Measurements from ENCODE around the gene LCLAT1.

LCLAT1 gene

DNA sequence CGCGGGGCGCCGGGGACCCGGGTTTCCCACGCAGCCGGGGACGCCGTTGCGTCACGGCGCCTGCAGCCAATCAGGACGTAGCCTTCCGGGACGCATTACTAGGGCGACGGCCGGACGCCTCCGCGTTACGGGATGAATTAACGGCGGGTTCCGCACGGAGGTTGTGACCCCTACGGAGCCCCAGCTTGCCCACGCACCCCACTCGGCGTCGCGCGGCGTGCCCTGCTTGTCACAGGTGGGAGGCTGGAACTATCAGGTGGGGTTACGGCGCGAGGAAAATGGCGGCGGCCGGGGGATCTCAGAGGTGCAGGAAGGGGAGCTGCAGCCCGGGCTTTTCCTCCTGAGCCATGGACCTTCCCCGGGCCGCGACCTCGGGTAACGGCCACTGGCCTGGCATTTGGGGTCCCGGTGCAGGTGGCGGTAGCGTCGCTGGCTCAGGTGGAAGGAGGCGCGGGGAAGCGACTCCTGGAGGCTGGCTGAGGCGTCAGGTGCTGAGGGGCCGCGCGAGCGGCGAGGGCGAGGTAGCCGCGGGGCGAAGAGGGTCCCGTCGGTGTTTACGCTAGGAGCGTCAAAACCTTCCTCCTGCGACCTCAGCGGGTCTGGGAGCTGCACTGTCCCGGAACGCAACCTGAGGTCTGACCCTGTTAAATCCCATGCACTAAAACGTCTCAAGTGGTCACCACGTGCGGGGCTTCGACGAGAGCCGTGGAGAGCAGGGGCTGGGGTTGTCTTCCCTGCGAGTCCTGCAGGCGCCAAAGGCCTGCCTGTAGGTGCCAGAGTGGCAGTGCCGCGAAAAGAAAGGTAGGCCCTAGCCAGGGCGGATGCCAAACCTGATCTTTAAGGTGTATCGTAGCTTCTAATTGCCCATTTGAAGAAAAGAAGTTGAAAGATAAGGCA is at the start of gene LCLAT1:
TSS of gene LCLAT1 (plus strand) at position 98 of the 897 bp plus-strand sequence. CDS start 78,345 bp downstream, outside the sequence.
- Histone ChIP-seq H3K27me3 (replicated peaks) (no peaks in the 10 kb centered on the region), H3K4me3 (ENCODE audit: low read depth, low read length) (peak within 1 kb of the TSS; percentile 96), H3K36me3 (replicated peaks) (no peaks in the 10 kb centered on the region), H3K27ac (peak within 1 kb of the TSS; percentile 92)
- TF ChIP-seq, protein P1, sequence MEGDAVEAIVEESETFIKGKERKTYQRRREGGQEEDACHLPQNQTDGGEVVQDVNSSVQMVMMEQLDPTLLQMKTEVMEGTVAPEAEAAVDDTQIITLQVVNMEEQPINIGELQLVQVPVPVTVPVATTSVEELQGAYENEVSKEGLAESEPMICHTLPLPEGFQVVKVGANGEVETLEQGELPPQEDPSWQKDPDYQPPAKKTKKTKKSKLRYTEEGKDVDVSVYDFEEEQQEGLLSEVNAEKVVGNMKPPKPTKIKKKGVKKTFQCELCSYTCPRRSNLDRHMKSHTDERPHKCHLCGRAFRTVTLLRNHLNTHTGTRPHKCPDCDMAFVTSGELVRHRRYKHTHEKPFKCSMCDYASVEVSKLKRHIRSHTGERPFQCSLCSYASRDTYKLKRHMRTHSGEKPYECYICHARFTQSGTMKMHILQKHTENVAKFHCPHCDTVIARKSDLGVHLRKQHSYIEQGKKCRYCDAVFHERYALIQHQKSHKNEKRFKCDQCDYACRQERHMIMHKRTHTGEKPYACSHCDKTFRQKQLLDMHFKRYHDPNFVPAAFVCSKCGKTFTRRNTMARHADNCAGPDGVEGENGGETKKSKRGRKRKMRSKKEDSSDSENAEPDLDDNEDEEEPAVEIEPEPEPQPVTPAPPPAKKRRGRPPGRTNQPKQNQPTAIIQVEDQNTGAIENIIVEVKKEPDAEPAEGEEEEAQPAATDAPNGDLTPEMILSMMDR (IDR thresholded peaks at IDR 0.05; ENCODE audit: low read depth, low read length, missing control alignments), result peak; percentile 15
- DNase-seq, result peak; percentile 57
- in situ Hi-C loops (cut with HindIII; ENCODE audit: low pct_ligation_motif_present, low sequenced_read_pairs), result no loop called here

DNA sequence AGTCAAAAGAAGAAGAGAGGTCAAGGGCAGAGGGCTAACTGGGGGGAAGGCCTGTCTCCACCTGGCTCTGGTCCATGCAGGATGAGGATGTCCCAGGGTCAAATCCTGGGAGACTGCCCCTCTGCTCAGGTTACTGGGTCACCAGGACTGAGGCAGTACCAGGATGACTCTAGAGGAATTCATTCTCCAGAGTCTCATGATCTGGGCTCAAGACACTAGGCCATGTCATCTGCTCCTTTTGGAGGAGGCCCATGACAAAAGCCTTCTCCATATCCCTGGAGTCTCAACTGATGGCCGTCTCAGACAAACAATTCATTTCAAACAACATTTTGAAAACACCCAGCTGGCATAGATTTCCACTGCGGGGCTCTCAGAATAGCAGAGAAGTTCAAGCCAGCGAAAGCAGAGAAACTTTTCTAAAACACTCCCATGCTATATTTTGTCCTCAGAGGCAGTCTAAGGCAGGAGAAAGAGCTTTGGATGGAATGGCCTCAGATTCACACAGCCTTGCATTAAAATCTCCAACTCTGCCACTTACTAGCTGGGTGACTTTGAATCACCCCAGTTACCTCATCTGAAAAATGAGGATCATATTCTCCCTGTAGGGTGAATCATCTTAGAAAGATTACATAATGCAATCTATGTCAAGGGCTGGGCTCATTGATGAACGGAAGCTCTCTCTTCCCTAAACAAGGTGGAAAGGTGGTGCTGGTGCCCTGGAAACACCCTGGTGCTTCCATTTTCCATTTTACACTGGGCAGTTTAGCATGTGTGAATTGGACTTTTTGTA is 48.8 kb upstream of the LCLAT1 start:
- H3K27me3 ChIP-seq (replicated peaks), result no peaks in the 10 kb centered on the region
- no peaks in the 10 kb centered on the region for H3K36me3 ChIP-seq (replicated peaks)
- DNase-seq, result no peak
- in situ Hi-C loops (cut with HindIII; ENCODE audit: low pct_ligation_motif_present, low sequenced_read_pairs), result no loop called here
- TF ChIP-seq, protein P1 (IDR thresholded peaks at IDR 0.05; ENCODE audit: low read depth, low read length, missing control alignments), result no peak
- no peak overlapping the region for H3K4me3 ChIP-seq (ENCODE audit: low read depth, low read length)
- no peak overlapping the region for H3K27ac ChIP-seq

DNA sequence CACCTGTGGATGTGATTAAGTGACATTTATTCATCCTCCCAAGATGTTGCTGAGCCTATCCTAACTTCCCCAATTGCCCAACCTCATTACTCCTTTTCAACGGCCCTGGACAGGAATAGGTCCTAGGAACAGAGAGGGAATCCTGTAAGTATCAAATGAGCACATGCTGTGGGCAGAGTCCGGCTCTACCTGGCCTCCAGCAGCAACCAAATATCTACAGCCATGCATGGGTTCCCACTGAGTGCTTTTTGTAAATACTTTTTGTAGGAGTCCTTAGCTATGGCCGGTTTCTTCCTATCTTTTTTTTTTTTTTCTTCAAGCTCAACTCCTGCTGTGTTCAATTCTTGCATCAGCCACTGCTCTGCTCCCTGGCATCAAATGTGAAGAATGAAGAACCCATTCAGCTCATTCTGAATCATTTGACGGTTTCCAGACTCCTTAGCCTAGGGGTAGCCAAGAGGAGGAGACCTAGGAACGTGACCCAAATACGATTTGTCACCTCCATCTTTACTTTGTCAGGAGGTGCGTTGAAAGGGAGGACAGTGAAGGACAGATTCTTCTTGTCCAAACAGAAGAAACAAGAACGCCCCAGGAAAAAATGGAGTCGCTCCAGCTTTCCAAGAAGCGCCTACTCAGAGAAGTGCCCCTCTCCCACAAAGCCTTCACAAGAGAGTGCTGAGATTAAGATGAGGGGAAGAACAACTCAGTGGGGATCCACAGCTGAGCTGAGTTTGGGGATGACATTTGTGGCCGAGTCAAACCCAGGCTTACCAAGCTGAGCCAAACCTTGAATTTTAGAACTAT is 46.7 kb upstream of the LCLAT1 start:
- Histone ChIP-seq H3K36me3 (replicated peaks) (no peaks in the 10 kb centered on the region), H3K27ac (no peak overlapping the region), H3K27me3 (replicated peaks) (no peaks in the 10 kb centered on the region), H3K4me3 (ENCODE audit: low read depth, low read length) (no peak overlapping the region)
- TF ChIP-seq, protein P1 (IDR thresholded peaks at IDR 0.05; ENCODE audit: low read depth, low read length, missing control alignments), result no peak
- no peak for DNase-seq
- in situ Hi-C loops (cut with HindIII; ENCODE audit: low pct_ligation_motif_present, low sequenced_read_pairs), result no loop called here

DNA sequence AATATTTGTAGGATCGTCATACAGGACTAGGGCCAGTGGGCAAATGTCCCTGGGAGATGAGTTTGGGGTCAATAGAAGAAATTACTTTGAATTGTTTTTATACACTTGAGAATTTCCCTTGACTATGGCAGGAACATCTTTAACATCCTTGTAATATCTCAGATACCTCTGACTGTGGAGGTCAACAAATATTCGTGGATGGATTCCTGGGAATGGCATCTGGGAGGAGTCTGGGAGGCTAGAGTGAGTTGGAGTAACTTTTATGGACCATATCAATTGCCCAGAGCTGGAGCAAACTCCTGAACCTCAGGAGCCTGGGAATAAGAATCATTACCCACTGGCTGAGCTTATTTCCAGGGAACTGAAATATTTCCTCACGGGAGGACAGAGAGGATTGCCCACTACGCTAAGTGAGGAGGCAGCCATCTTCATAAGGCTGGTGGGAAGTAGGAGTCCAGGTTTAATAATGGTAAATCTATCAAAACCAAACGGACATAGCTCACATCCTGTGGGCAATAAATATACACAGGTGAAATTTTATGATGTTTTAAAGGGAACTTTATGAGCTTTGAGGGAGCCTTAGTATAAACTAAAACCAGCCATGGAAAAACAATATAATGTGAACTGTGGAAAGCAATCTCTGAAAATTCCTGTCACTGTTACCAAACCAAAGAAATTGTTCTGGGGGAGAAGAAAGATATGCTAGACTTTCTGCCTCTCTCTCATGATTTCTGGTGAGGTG is 44.4 kb upstream of the LCLAT1 start:
- TF ChIP-seq, protein P1 (IDR thresholded peaks at IDR 0.05; ENCODE audit: low read depth, low read length, missing control alignments), result no peak
- in situ Hi-C loops (cut with HindIII; ENCODE audit: low pct_ligation_motif_present, low sequenced_read_pairs), result no loop called here
- H3K4me3 ChIP-seq (ENCODE audit: low read depth, low read length), result no peak overlapping the region
- no peak for DNase-seq
- H3K27ac ChIP-seq, result no peak overlapping the region
- no peaks in the 10 kb centered on the region for H3K36me3 ChIP-seq (replicated peaks)
- no peaks in the 10 kb centered on the region for H3K27me3 ChIP-seq (replicated peaks)
